GM18951 (cell line): ENCODE results near the gene CXCR6.
"Not testable (repeated sequence)": the region's sequence is repeated elsewhere in the genome, so short reads cannot be mapped to it uniquely, and the experiment has no call there.

ENCODE experiments used
- POLR2A ChIP-seq: IDR thresholded peaks from 4 replicates; pipeline ENCODE4 v1.6.1; 2011; ENCODE audit warnings: mild to moderate bottlenecking; ENCODE audit not compliant: insufficient read length, insufficient read depth; ENCODE audit errors: extremely low read depth
- in situ Hi-C: fragments of 300-500 bp; cut with MboI; formaldehyde crosslinking; loops from one replicate; pipeline ENCODE4 v1.12.0; 2022; ENCODE audit warnings: low sequenced_read_pairs, mixed read lengths, inconsistent platforms; ENCODE audit not compliant: unreplicated experiment

The CXCR6 gene

DNA sequence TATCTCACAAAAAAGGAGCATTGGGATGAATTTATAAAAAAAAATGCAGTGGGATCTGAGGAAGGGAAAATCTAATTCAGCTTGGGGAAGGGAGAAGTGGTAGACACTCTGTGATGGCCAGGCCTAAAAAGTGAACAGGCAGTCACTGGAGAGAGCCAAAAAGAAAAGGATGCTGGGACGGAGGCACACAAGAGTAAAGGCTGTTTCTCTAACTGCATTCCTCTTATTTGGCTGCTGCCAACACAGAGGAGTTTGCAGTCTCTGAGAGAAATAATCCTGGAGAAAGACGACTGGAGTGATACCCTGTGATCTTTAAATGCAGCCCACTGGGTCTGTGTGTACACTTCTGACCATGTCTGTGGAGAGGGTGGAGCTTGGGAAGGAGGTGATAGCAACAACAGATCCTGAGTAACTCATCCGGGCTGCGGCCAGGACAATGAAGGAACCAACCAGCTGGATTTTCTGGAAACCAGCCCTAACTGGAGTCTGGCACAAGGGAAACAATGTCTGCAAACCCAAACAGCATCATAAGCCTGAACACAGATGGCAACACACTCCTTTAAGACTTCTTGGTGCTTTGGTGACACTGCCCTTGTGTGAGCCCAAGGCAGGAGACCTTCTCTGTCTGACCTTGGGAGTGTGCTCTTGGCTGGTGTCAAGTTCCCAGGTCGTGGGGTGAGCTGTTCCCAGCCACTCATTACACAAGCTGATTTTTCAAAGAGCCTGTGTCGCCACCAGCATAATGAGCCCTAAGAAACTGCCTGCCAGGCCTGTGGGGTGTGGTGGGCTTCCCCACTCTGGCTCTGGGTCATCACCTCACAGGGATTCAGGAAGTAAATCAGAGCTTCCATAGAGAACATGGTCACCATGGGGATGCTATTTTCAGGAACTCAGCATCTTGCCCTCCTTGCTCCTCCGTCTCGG, 44.4 kb downstream of the CXCR6 start:
- in situ Hi-C loops, result no loop called here
- no peak for TF ChIP-seq POLR2A

- no peak for TF ChIP-seq POLR2A
- in situ Hi-C loops, result no loop called here
These were observed 45.1 kb downstream of the CXCR6 start for GRCh38 chr3:45988362-45988761.

DNA sequence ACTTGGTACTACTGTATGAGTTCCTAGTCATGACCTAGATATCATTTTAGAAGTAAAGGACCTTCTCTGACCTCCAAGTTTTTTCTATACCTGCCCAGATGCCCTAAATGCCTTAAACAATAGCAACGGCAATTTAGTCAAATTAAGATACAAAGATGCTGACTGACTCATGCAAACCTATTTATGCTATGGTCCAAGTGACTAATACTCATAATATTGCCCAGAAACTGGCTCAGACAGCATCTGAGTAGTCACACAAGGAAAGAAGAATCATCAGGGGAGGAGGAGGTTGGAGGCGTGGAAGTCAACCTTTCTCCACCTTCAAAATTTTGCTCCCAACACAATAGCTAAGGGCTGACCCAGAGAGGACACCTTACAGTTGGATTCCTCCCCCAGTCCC, 45.5 kb downstream of the CXCR6 start:
- in situ Hi-C loops, result no loop called here

DNA sequence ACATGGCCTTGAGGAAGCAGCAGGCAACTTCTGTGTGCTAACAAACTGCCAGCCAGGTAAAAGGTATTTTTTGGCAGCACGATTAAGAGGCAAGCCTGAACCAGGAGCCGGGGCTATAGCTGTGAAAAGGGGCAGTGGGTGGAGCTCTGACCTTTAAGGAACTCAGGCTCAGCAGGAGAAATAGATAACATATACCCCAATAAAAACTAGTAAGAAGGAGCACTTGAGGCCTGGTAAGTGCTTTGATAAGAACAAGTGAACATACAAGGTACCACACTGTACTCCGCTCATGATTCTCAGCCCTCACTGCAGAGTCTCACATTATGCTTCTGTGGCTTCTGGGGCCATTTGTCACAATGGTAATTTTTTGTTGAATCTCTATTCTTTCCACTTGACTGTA, 46.9 kb downstream of the CXCR6 start:
- no peak for TF ChIP-seq POLR2A
- in situ Hi-C loops, result no loop called here

More for the DNA sequence above, 45.5 kb downstream of the CXCR6 start:
- no peak for TF ChIP-seq POLR2A

DNA sequence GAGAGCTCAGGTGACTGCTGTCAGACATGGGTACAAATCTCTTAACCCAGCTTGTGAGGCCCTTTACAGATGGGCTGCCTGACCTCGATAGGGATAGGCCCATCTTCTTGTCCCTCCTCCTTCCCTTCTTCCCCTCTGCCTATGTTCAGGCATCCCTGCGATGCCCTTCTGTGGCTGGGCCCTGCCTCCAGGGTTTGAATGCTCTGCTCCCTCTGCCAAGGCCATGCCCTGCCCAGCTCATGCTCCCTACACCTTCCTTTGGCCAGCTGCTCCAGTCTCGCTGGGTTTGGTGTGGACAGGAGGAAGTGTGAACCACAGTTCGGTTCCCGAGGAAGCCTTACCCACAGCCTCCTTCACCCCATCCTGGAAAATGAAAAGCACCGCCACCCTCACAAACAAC, 48.1 kb downstream of the CXCR6 start:
- in situ Hi-C loops, result no loop called here
- no peak for TF ChIP-seq POLR2A

- no peak for TF ChIP-seq POLR2A
- in situ Hi-C loops, result no loop called here
These were observed 49.0 kb downstream of the CXCR6 start for GRCh38 chr3:45992133-45992729.

GRCh38 chr3:45992821-45993221, 49.6 kb downstream of the CXCR6 start:
- in situ Hi-C loops, result no loop called here
- no peak for TF ChIP-seq POLR2A

DNA sequence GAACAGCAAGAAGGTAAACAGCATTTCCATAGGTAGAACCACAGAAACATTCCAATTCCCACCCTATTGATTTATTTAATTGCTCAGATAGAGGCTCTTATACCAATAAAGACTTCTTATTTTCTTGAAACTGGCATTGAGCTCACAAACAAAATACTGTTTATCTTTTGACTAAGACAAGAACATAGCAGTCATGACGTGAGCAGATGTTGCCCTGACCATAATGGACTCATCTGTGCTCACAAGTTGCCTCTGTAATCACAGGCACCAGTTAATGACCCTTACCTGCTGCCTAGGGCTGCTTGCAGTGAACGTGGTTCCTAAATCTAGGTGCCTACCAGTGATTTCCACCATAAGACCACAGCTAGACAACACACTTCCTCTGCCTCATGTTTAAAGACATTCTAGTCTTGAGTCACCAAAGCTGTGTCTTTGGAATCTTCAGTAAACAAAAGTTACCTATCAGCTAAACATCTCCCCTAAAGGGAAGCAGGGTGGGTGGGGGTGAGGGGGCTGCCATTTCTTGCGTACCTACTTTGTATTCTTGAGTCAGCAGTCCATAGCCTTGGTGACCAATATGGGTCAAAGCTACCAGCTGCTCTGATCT, 50.3 kb downstream of the CXCR6 start:
- TF ChIP-seq POLR2A, result no peak
- in situ Hi-C loops, result no loop called here

- in situ Hi-C loops, result no loop called here
- no peak for TF ChIP-seq POLR2A
These were observed 51.4 kb downstream of the CXCR6 start for GRCh38 chr3:45994419-45995235.

- TF ChIP-seq POLR2A, result peak; percentile 72
- in situ Hi-C loops, result no loop called here
These were observed 52.2 kb downstream of the CXCR6 start, which contains the start of gene FYCO1 for GRCh38 chr3:45995236-45996192. Gene FYCO1, minus strand, starts transcription at chr3:45995824. Its CDS starts 10,914 bp downstream, at chr3:45984910.

- in situ Hi-C loops, result not testable (repeated sequence)
These were observed 54.2 kb downstream of the CXCR6 start for GRCh38 chr3:45997499-45997898.

DNA sequence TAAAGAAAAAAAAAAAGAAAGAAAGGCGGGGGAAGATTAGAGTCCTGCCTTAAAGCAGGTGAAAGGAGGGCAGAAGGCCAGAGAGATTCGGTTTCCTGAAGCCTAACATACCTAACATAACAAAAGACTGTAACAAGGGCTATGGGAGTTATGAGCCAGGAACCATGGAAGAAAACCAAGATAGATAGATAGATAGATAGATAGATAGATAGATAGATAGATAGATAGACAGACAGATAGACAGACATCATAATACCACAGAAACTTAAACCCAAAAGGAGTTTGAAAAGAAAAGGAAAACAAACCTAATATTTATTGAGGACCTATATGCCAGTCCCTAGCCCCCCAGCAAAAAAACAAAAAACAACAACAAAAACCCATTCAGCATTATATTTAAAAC, 54.7 kb downstream of the CXCR6 start:
- in situ Hi-C loops, result no loop called here
- TF ChIP-seq POLR2A, result no peak
